HEK293T (cell line): ENCODE measurements around the gene CFAP92.

Experiments used
- FOXK2 ChIP-seq: fragments of 450-650 bp; IDR thresholded peaks from 2 replicates; pipeline ENCODE4 v1.6.1; 2016; ENCODE audit warnings: mild to moderate bottlenecking
- FOXM1 ChIP-seq: fragments of 450-650 bp; IDR thresholded peaks from 2 replicates; pipeline ENCODE4 v1.6.1; 2017; ENCODE audit warnings: mild to moderate bottlenecking, borderline replicate concordance
- HDGF ChIP-seq: fragments of 450-650 bp; IDR thresholded peaks from 2 replicates; pipeline ENCODE4 v1.6.1; 2017; ENCODE audit warnings: antibody characterized with exemption, borderline replicate concordance
- NFRKB ChIP-seq: fragments of 450-650 bp; IDR thresholded peaks from 2 replicates; pipeline ENCODE4 v1.6.1; 2016; ENCODE audit warnings: mild to moderate bottlenecking, moderate library complexity
- SP1 ChIP-seq: fragments of 450-650 bp; IDR thresholded peaks from 2 replicates; pipeline ENCODE4 v1.6.1; 2017

- no peak for TF ChIP-seq SP1
- no peak for TF ChIP-seq FOXM1
- no peak for TF ChIP-seq NFRKB
- TF ChIP-seq HDGF: no peak
- no peak for TF ChIP-seq FOXK2
Observed at GRCh38 chr3:128996726-128997125, 2.9 kb upstream of the CFAP92 start.
